Parathyroid adenoma (tissue), 2 donors: Measurements from ENCODE around the gene IQCH.

Experiments used
- H2AFZ ChIP-seq: fragments of 300-600 bp; sonication (generic); one replicate; pipeline ENCODE4 v1.7.0; 2017; ENCODE audit warnings: antibody characterized with exemption, mild to moderate bottlenecking
- H3K27ac ChIP-seq: fragments of 300-600 bp; sonication (generic); one replicate; pipeline ENCODE4 v1.7.0; 2017
- H3K27me3 ChIP-seq: fragments of 300-600 bp; sonication (generic); one replicate; pipeline ENCODE4 v1.7.0; 2017; ENCODE audit warnings: low read length; ENCODE audit not compliant: control insufficient read depth, insufficient read depth
- H3K36me3 ChIP-seq: fragments of 300-600 bp; sonication (generic); one replicate; pipeline ENCODE4 v1.7.0; 2017; ENCODE audit warnings: low read length; ENCODE audit not compliant: control insufficient read depth, insufficient read depth
- H3K4me1 ChIP-seq: fragments of 300-600 bp; sonication (generic); one replicate; pipeline ENCODE4 v1.7.0; 2017; ENCODE audit warnings: control low read depth
- H3K4me2 ChIP-seq: fragments of 300-600 bp; sonication (generic); one replicate; pipeline ENCODE4 v1.7.0; 2017; ENCODE audit warnings: low read length
- H3K4me3 ChIP-seq: fragments of 300-600 bp; sonication (generic); one replicate; pipeline ENCODE4 v1.7.0; 2017; ENCODE audit warnings: low read depth, low read length
- H3K79me2 ChIP-seq: fragments of 300-600 bp; sonication (generic); one replicate; pipeline ENCODE4 v1.7.0; 2017; ENCODE audit warnings: control low read depth
- H3K9ac ChIP-seq: fragments of 300-600 bp; sonication (generic); one replicate; pipeline ENCODE4 v1.7.0; 2017; ENCODE audit warnings: mild to moderate bottlenecking
- H3K9me3 ChIP-seq: fragments of 300-600 bp; sonication (generic); one replicate; pipeline ENCODE4 v1.7.0; 2017; ENCODE audit warnings: low read length; ENCODE audit not compliant: control insufficient read depth
- CTCF ChIP-seq: fragments of 300-600 bp; sonication (generic); IDR thresholded peaks from one replicate; pipeline ENCODE4 v1.7.0; 2017; ENCODE audit warnings: antibody characterized with exemption, mild to moderate bottlenecking
- donor health status: primary hyperparathyroidism.

IQCH gene

GRCh38 chr15:67212684-67213367, 41.8 kb upstream of the IQCH start:
- Histone ChIP-seq H3K27ac (no peak overlapping the region), H3K79me2 (no peaks in the 10 kb centered on the region), H3K36me3 (no peaks in the 10 kb centered on the region), H3K4me2 (no peak overlapping the region), H3K9me3 (no peaks in the 10 kb centered on the region), H2AFZ (no peak overlapping the region), H3K9ac (no peak overlapping the region), H3K27me3 (no peaks in the 10 kb centered on the region), H3K4me3 (no peak overlapping the region), H3K4me1 (no peaks in the 10 kb centered on the region)
- no peak for TF ChIP-seq CTCF

GRCh38 chr15:67215102-67215501, 39.5 kb upstream of the IQCH start:
- Histone ChIP-seq H3K4me1 (no peaks in the 10 kb centered on the region), H3K36me3 (no peaks in the 10 kb centered on the region), H2AFZ (no peak overlapping the region), H3K79me2 (no peaks in the 10 kb centered on the region), H3K27ac (no peak overlapping the region), H3K27me3 (no peaks in the 10 kb centered on the region), H3K4me2 (no peak overlapping the region), H3K9me3 (no peaks in the 10 kb centered on the region), H3K9ac (no peak overlapping the region), H3K4me3 (no peak overlapping the region)
- no peak for TF ChIP-seq CTCF

DNA sequence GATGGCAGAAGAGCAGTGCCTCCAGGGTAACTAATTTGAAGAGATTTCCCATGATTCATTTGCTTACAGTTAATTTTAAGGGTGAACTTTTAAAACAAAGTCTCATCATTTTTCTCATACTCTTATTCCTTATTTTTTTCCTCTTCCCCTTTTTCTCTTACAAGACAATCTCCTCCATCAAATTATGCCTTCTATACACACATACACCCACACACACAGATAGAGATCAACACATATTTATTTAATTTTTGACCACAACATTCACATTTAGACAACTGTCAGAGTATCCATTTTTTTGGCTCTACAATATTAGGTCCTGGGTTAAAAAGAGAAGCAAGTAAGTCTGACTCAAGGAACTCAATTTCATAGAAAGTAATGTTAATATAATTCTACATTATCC, 37.7 kb upstream of the IQCH start:
- Histone ChIP-seq H2AFZ (no peak overlapping the region), H3K27me3 (no peaks in the 10 kb centered on the region), H3K4me3 (no peak overlapping the region), H3K4me2 (no peak overlapping the region), H3K9ac (no peak overlapping the region), H3K79me2 (no peaks in the 10 kb centered on the region), H3K9me3 (no peaks in the 10 kb centered on the region), H3K27ac (no peak overlapping the region), H3K36me3 (no peaks in the 10 kb centered on the region), H3K4me1 (no peaks in the 10 kb centered on the region)
- no peak for TF ChIP-seq CTCF

GRCh38 chr15:67218428-67218827, 36.2 kb upstream of the IQCH start:
- no peaks in the 10 kb centered on the region for H3K9me3 ChIP-seq
- no peaks in the 10 kb centered on the region for H3K79me2 ChIP-seq
- H3K4me1 ChIP-seq, result no peaks in the 10 kb centered on the region
- H3K4me3 ChIP-seq, result no peak overlapping the region
- no peak overlapping the region for H2AFZ ChIP-seq
- no peak overlapping the region for H3K27ac ChIP-seq
- H3K36me3 ChIP-seq, result no peaks in the 10 kb centered on the region
- no peak overlapping the region for H3K4me2 ChIP-seq
- TF ChIP-seq CTCF, result no peak
- H3K27me3 ChIP-seq, result no peaks in the 10 kb centered on the region
- H3K9ac ChIP-seq, result no peak overlapping the region

- TF ChIP-seq CTCF, result no peak
- no peak overlapping the region for H2AFZ ChIP-seq
- no peak overlapping the region for H3K4me2 ChIP-seq
- H3K9ac ChIP-seq, result no peak overlapping the region
- no peaks in the 10 kb centered on the region for H3K36me3 ChIP-seq
- H3K27ac ChIP-seq, result no peak overlapping the region
- no peaks in the 10 kb centered on the region for H3K9me3 ChIP-seq
- no peaks in the 10 kb centered on the region for H3K27me3 ChIP-seq
- H3K4me3 ChIP-seq, result no peak overlapping the region
- peaks cover 2% of the 10 kb centered on the region for H3K79me2 ChIP-seq
- no peaks in the 10 kb centered on the region for H3K4me1 ChIP-seq
These were observed 35.3 kb upstream of the IQCH start for GRCh38 chr15:67219288-67219687.
